ENCODE measurements around the gene BBIP1.
"Not testable (repeated sequence)": the region's sequence is repeated elsewhere in the genome, so short reads cannot be mapped to it uniquely, and the experiment has no call there.

Gene BBIP1

DNA sequence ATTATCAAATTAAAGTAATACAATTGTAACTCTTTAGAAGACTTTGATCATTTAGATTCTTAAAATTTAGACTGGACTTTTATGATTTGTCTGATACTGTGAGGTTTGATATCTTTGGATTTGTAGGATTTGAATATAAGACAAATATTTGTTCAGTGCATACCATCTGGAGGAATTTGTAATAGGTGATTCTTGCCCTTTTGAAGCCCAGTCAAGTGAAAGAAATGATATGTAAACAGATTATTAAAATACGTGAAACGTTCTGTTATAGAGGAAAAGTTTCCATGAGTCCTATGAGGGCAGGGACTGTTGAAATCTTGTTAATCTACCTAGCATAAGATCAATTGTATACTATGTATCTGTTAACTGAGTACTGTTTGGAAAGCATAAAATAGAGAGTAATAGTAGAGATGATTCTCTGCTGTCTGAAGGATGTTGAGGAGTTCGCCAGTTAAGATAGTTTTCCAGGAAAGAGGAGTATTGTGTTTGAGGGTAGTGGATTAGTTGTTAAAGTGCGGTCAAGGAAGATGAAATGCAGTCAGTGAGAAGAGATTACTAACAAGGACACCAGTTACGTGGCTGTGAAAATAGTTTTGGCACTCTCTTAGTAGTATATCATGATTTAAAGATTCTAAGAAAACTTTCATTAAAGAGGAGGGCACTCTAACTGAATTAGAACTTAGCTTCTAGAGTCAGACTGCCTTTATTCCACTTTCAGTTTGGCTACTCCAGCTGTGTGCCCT, 32.9 kb downstream of the BBIP1 start:
- DNase-seq (ENCODE audit: low read depth, low spot score), result no peak

DNA sequence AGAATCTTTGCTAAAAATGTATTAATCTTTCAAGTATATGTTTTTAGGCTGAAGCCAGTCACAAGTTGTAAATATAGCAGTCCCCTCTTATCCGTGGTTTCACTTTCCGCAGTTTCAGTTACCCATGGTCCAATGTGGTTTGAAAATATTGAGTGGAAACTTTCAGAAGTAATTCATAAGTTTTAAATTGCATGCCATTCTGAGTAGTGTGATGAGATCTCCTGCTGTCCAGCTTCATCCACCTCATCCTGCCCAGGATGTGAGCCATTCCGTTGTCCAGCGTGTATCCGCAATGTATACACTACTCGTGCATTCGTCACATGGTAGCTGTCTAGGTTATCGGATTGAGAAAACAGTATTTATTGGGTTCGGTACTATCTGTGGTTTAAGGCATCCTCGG, 35.1 kb downstream of the BBIP1 start:
- no peak for DNase-seq (ENCODE audit: low read depth, low spot score)

DNA sequence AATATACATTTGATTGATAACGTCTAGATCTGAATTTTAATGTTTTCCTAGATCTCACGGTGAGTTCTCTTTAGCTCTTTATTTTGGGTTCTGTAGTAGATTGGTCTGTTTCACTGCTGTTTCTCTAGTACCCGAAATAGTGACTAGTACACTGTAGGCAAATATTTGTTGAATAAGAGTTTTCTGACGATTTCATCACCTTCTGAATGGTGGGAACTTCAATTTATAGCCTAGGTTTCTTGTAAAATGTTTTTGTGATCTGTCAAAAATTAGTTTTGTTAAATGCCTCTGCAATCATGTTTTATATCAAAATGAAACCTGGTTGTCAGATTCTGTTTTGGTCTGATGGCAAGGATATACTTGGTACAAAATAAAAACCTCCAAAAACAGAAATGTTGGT, 37.1 kb downstream of the BBIP1 start:
- no peak for DNase-seq (ENCODE audit: low read depth, low spot score)

DNA sequence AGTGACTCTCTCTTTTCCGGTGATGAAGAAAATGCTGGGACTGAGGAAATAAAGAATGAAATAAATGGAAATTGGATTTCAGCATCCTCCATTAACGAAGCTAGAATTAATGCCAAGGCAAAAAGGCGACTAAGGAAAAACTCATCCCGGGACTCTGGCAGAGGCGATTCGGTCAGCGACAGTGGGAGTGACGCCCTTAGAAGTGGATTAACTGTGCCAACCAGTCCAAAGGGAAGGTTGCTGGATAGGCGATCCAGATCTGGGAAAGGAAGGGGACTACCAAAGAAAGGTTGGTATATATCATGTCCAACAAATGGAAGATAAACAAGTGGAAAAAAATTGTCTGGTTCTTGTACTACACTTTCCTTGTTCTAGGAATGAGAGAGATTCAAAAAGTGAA, 37.7 kb downstream of the BBIP1 start:
- no peak for DNase-seq (ENCODE audit: low read depth, low spot score)

DNA sequence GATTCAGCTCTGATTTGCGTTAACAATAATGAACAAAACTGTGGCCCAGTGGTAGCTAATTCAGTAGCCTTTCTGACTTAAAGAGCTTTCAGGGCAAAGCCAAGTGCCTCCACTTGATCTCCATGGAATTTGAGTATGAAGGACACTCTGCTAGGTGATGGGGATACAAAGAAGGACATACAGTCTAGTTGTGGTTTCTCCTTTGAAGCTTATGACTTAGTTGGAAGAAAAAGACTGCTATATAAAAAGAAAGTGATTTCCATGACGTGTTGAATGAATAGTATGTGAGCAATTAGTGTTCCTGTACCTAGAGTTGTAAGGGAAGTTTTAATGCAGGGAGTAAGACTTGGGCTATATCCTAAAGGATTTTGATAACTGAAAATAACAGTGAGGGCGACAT, 39.0 kb downstream of the BBIP1 start:
- DNase-seq (ENCODE audit: low read depth, low spot score), result no peak

DNA sequence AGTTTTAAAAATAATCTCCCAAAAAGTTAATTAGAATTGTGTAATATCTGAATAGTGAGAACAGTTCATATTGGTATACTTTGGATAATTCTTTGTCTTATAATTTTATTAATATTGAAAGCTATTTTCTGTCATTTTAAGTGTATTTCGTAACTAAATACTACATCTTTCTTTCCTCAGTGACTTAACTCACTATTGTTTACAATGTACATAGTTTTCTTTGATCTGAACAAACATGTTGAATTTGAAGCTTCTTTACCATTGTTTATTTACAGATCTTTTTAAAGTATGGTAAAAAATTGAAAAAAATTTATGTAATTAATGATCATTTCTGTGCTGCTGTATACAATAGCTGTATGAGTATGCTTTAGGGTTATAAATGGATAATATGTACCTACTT, 42.2 kb downstream of the BBIP1 start:
- no peak for DNase-seq (ENCODE audit: low read depth, low spot score)

GRCh38 chr10:110876000-110876399, 43.0 kb downstream of the BBIP1 start:
- DNase-seq (ENCODE audit: low read depth, low spot score), result no peak

DNA sequence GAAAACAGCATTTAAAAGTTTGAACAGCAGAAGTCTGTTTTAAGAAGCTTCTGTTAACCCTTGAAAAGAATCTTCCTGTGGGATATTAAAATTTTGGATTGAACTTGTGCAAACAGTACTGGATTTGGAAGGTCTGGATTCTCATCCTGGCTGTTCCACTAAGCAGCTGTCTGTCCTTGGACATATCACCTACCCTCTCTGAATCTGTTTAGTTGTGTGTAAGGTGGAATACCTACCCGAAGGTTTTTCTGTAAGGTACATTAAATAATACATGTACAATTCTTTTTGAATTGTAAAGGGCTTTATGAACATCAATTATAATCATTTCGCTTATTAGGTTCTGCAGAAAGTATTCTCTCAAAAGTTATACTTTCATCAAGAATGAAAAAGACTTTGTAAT, 45.0 kb downstream of the BBIP1 start:
- DNase-seq (ENCODE audit: low read depth, low spot score), result no peak

DNA sequence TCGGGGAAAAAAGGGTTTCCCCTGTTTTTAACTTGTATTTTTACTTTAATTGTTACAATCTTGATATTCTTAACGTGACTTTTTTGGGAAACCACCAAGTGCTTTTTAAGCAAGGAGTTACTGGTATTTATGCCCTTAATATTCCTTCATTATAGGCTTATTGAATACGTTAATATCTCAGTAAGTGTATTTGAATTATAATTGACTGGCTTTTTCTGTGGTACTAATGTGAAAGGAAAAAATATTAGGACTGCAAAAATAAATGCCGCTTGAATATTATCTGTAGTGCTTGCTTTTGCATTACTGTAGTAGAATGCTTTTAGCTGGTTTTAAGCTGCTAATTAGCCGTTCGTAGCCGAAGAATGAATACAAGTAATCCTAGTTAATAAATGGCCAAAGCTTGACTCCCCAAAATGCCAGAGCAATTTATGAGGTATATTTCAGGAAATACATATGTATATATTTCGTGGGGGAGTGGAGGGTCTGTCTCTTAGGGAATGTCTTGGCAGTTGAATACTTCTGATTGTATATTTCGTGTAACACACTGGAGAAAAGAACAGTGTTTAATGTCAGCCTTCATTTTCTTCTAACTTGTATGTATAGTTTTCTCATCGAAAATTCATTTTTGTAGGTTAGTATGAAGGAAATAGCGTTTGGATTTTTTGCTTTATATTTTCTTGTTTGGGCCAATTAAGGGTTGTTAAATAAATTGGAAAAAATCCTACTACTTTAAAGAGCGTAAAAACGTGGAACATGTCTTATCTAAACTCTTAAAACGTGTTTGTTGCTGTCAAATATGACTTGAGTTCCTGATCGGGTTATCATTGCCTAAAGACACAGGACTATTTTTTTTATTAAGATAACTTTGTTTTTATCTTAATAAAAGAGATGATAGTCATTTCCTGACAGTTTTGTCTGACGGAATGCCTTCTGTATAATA, 45.7 kb downstream of the BBIP1 start:
- DNase-seq (ENCODE audit: low read depth, low spot score), result no peak

DNA sequence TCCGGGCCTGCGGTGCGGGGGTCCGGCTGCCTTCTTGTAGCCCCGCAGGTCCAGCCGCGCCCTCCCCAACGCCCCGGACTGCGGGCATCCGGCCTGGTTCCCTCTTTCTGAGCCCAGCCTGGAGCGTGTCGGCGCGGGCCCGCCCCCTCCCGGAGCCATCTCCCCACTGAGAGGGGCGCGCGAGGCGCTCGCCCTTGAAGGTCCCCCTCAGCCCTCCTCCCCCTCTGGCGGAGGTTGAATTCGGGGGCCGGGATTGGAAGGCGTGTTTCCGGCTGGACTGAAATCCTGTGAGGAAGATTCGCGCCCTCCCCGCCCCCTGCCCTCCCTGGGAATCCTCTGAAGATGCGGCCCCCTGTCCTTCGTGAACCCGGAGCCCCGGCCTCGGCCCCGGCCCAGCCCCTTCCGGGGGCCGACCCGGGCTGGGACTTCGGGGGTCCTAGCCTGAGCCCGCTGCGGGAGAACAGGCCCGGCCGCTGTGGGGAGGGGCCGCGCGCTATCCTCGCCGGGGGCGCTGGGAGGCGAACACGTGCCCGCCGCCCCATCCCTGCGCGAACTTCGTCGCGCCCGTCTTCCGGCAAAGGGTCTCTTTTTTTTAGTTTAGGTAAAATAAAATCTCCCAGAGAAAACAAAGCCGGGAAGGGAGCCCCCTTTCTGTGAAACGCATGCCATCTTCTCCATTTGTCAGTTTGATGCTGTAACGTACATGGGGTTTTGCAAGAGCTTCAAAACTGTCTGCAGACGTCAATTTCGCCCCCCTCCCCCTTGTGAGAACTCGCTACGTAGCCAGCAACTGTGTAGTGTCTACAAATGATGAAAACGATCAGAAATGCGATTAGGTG, 46.6 kb downstream of the BBIP1 start:
- no peak for DNase-seq (ENCODE audit: low read depth, low spot score)

DNA sequence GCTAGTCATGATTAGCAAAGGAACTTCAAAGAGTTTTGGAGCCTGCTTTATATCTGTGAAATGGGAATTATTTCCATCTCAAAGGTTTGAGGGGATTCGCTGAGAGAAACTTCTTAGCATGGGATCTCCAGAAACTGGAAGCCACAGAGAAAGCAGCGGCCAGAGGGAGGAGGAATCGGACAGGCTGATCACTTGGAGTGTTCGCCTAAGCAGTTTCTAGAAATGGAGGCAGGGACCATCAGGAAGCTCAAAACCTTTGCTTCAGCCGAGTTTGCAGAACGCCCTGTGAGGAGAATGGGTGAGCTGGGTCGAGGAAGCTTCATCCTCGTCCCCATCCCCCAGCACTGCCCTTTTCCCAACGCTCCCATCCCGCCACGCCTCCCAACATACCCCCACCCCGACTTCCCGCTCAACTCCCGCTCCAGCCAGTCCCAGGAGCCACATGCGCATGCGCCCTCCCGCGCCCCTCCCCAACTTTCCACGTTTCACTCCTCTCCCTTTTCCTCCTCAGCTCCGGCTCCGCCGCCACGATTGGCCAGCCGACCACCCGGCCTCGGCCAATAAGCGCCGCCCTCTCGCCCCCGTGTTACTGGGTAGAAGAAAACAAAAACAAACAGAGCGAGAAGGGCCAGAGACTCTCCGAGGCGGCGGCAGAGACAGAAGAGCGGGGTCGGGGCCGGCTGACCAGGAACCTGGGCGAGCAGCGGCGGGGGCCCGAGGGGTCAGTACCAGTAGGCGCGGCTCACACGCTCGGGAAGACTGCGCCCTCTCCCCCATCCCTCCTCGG, 47.5 kb downstream of the BBIP1 start, which contains the start of gene PDCD4:
PDCD4 (plus strand) TSS at position 631 of the 787 bp plus-strand sequence. CDS start 4,100 bp downstream, outside the sequence.
- DNase-seq (ENCODE audit: low read depth, low spot score), result peak; percentile 91

- DNase-seq (ENCODE audit: low read depth, low spot score), result no peak
These were observed 48.1 kb downstream of the BBIP1 start for GRCh38 chr10:110870823-110871297.

DNA sequence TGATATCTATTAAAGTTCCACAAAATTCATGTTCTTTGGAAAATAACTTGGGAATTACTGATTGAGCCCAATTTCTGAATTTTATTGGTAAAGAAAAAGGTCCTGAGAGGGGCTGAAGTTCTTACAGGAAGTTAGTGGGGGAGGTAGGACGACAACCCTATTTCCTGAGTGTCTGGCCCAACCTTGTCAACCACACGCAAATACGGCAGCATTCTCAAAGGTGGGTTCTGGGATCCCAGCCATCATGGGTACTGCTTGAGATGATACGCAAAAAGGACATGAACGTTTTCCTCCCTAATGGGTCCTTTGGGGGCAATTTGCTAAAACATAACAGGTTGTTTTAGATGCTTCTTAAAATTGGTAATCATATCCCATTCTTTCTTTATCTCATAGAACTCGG, 50.0 kb downstream of the BBIP1 start:
- no peak for DNase-seq (ENCODE audit: low read depth, low spot score)

- DNase-seq (ENCODE audit: low read depth, low spot score), result no peak
These were observed 51.0 kb downstream of the BBIP1 start for GRCh38 chr10:110867807-110868465.

DNA sequence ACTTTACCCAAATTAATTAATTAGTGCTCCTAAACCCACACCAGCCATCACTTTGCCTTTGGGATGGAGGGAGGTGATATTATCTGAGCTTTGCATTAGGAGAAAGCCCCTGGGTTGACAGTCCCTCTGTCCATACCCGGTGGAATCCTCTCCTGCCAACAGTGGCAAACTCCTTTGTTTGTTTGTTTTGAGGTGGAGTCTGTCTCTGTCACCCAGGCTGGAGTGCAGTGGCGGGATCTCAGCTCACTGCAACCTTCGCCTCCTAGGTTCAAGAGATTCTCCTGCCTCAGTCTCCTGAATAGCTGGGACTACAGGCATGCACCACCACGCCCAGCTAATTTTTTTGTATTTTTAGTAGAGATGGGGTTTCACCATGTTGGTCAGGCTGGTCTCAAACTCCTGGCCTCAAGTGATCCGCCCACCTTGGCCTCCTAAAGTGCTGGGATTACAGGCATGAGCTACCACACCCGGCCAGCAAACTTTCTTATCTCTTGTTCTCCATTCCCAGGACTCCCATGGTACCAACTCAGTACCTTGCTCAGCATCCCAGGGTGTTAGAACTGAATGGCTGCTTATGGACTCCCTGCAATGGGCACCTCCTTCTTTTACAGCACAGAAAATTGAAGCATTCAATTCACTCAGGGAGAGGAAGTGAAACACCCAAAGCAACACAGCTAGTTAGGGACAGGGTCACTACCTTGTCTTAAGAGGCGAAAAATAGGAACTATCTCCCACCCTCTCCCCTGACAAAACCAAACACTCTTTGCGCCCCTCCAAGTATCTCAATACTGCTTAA, 51.8 kb downstream of the BBIP1 start:
- DNase-seq (ENCODE audit: low read depth, low spot score), result not testable (repeated sequence)

- DNase-seq (ENCODE audit: low read depth, low spot score), result no peak
These were observed 53.0 kb downstream of the BBIP1 start for GRCh38 chr10:110865809-110866482.

DNA sequence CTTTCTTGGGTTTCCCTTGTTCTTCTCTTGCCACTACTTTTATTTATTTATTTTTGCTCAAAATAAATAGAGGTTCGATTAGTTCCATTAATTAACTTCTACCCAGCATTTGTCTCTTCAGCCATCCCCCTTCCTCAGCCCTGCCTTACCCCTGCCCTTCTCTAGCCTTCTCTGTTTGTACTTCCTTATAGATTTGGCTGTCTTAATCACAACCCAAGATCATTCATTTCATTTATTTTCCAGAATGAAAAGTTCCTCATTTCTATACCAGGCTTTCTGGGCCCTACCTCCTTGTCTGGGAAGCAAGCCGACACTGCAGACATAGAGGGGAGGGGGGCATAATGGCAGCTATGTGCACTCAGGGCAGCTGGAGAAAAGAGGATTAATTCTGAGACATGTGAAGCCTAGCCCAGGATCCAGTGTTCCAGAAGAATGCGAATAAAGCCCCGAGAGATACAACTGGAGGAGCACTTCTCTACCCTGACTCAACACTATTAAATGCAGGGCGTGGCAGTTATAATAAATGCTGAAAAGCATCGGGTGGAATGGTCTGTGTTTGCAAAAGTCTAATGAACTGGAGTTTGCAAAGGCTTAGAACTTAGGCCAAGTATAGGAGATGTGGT, 53.7 kb downstream of the BBIP1 start:
- no peak for DNase-seq (ENCODE audit: low read depth, low spot score)

GRCh38 chr10:110864662-110865140, 54.3 kb downstream of the BBIP1 start:
- no peak for DNase-seq (ENCODE audit: low read depth, low spot score)

Measured in iPS DF 19.7 (cell line).